ENCODE results near the gene NSD2.

The NSD2 gene

DNA sequence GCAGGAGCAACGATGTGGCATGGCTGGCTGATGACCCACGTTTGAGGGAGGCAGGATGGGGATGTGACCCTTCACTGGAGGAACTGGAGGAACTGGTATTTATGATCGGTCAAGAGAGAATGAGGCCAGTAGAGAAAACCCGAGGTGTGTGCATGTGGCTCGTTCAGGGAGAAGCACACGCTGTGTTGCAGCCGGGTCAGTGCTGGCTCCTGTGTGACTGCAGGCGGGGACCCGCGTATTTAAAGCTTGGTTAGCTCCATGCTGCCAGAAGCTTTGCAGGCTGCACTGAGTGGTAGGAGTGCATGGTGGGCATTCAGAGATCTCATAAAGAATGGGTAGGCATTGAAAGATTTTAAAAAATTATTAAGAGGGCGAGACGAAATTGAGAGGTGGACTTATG lies 85.4 kb downstream of the NSD2 start (continued):
- TF ChIP-seq BCL11B (tag by site-specific recombination; IDR thresholded peaks at IDR 0.05; ENCODE audit: low read depth) (no peak), ZNF341 (tag by site-specific recombination; IDR thresholded peaks at IDR 0.05; ENCODE audit: low read depth) (no peak), ZNF366 (tag by site-specific recombination; conservative IDR thresholded peaks at IDR 0.05) (no peak), ZXDB (tag by site-specific recombination; IDR thresholded peaks at IDR 0.05) (no peak), ZNF221 (tag by site-specific recombination; IDR thresholded peaks at IDR 0.05; ENCODE audit: borderline replicate concordance) (no peak)
- TF ChIP-seq, protein P1, sequence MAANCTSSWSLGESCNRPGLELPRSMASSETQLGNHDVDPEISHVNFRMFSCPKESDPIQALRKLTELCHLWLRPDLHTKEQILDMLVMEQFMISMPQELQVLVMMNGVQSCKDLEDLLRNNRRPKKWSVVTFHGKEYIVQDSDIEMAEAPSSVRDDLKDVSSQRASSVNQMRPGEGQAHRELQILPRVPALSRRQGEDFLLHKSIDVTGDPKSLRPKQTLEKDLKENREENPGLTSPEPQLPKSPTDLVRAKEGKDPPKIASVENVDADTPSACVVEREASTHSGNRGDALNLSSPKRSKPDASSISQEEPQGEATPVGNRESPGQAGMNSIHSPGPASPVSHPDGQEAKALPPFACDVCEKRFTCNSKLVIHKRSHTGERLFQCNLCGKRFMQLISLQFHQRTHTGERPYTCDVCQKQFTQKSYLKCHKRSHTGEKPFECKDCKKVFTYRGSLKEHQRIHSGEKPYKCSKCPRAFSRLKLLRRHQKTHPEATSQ (tag by site-specific recombination; IDR thresholded peaks at IDR 0.05): no peak
- TF ChIP-seq, protein P2, sequence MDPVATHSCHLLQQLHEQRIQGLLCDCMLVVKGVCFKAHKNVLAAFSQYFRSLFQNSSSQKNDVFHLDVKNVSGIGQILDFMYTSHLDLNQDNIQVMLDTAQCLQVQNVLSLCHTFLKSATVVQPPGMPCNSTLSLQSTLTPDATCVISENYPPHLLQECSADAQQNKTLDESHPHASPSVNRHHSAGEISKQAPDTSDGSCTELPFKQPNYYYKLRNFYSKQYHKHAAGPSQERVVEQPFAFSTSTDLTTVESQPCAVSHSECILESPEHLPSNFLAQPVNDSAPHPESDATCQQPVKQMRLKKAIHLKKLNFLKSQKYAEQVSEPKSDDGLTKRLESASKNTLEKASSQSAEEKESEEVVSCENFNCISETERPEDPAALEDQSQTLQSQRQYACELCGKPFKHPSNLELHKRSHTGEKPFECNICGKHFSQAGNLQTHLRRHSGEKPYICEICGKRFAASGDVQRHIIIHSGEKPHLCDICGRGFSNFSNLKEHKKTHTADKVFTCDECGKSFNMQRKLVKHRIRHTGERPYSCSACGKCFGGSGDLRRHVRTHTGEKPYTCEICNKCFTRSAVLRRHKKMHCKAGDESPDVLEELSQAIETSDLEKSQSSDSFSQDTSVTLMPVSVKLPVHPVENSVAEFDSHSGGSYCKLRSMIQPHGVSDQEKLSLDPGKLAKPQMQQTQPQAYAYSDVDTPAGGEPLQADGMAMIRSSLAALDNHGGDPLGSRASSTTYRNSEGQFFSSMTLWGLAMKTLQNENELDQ (tag by site-specific recombination; IDR thresholded peaks at IDR 0.05; ENCODE audit: low read depth): no peak

DNA sequence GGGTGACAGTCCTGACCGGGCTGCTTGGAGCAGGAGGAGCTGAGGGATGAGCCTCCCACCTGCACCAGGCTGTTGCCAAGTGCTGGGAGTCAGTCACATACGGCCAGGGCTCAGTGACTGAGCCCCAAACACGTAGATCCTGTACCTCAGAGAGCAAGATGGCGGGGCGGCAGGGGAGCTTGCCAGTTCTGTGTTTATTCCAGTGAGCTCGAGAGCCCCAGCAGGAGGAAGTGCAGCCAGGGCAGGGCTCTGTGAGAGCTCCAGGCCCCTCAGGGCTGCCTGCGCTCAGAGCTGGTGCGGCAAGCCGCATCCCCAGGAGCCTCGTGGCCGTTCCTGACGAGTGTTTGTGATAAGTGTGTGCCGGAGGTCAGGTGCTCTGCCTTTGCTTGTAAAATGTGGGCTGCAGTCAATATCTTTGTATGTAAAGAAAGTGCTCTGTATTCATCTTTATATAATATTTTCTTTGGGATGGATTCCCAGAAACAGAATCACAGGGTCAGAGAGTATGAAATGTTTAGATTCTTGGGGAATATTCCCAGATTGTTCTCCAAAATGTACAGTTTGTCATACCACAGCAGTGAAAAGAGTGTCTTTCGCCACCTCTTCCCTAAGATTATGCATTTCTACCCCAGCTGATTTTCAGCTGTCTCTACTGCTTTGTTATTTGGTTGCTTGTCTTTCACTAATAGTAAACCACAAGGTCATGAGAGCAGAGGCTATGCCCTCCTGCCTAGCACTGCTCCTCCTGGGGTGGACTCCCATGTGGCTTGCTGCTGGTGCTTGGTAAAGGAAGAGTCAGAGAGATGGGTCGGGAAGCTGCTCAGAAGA lies 87.3 kb downstream of the NSD2 start:
- ChIA-PET POLR2A (no interaction called here), CTCF (interaction anchor here (0.6 kb wide), 1 partner anchor 15 kb away, joined by 3 read pairs; no protein-coding TSS in a partner anchor)
- Histone ChIP-seq H3K27ac (ENCODE audit: extremely low read depth, low read depth, low read length) (no peak overlapping the region), H3K9me3 (ENCODE audit: control insufficient read depth, insufficient read depth, low read depth, low read length) (no peaks in the 10 kb centered on the region), H3K4me1 (ENCODE audit: control insufficient read depth, insufficient read depth, low read length) (no peaks in the 10 kb centered on the region), H3K36me3 (ENCODE audit: control insufficient read depth in 2 of 2, insufficient read depth in 1 of 2, low read length in 2 of 2) (peaks cover 15 to 96% of the 10 kb centered on the region in 2 experiments), H3K4me3 (ENCODE audit: low read depth, low read length) (no peak overlapping the region)
- TF ChIP-seq ZNF707 (tag by site-specific recombination; IDR thresholded peaks at IDR 0.05) (no peak), MEIS1 (CRISPR knock-in tag; IDR thresholded peaks at IDR 0.05; ENCODE audit: borderline replicate concordance) (no peak), ZNF529 (tag by site-specific recombination; IDR thresholded peaks at IDR 0.05; ENCODE audit: insufficient replicate concordance) (no peak), ZNF416 (tag by site-specific recombination; IDR thresholded peaks at IDR 0.05) (no peak)

DNA sequence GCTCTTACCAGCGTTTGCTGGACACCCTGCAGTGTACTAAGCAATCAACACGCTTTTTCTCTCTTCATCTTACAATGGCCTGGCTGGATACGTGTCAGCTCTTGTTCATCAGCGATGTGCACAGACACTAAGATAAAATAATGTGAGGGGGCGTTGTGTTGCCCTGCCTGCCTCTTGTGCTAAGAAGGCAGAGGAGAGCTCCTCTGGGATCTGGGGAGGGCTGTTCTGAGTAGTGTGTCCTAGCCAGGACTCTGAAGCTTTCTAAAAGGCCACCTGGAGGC lies 87.9 kb downstream of the NSD2 start:
- CTCF ChIA-PET: no interaction called here
- POLR2A ChIA-PET: no interaction called here

More for the DNA sequence above, 87.9 kb downstream of the NSD2 start:
- H3K36me3 ChIP-seq (ENCODE audit: control insufficient read depth in 2 of 2, insufficient read depth in 1 of 2, low read length in 2 of 2): peaks cover 15 to 97% of the 10 kb centered on the region in 2 experiments
- no peak overlapping the region for H3K27ac ChIP-seq (ENCODE audit: extremely low read depth, low read depth, low read length)
- no peak for TF ChIP-seq SCRT1 (tag by site-specific recombination; IDR thresholded peaks at IDR 0.05; ENCODE audit: borderline replicate concordance)
- TF ChIP-seq HOXA7 (CRISPR knock-in tag; IDR thresholded peaks at IDR 0.05; ENCODE audit: borderline replicate concordance): no peak
- no peak for TF ChIP-seq ZSCAN23 (tag by site-specific recombination; IDR thresholded peaks at IDR 0.05)
- TF ChIP-seq ZNF112 (tag by site-specific recombination; IDR thresholded peaks at IDR 0.05): no peak
- no peak for TF ChIP-seq ZNF549 (tag by site-specific recombination; IDR thresholded peaks at IDR 0.05)
- TF ChIP-seq, protein P3, sequence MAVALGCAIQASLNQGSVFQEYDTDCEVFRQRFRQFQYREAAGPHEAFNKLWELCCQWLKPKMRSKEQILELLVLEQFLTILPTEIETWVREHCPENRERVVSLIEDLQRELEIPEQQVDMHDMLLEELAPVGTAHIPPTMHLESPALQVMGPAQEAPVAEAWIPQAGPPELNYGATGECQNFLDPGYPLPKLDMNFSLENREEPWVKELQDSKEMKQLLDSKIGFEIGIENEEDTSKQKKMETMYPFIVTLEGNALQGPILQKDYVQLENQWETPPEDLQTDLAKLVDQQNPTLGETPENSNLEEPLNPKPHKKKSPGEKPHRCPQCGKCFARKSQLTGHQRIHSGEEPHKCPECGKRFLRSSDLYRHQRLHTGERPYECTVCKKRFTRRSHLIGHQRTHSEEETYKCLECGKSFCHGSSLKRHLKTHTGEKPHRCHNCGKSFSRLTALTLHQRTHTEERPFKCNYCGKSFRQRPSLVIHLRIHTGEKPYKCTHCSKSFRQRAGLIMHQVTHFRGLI (tag by site-specific recombination; IDR thresholded peaks at IDR 0.05): no peak
- TF ChIP-seq, protein P4, sequence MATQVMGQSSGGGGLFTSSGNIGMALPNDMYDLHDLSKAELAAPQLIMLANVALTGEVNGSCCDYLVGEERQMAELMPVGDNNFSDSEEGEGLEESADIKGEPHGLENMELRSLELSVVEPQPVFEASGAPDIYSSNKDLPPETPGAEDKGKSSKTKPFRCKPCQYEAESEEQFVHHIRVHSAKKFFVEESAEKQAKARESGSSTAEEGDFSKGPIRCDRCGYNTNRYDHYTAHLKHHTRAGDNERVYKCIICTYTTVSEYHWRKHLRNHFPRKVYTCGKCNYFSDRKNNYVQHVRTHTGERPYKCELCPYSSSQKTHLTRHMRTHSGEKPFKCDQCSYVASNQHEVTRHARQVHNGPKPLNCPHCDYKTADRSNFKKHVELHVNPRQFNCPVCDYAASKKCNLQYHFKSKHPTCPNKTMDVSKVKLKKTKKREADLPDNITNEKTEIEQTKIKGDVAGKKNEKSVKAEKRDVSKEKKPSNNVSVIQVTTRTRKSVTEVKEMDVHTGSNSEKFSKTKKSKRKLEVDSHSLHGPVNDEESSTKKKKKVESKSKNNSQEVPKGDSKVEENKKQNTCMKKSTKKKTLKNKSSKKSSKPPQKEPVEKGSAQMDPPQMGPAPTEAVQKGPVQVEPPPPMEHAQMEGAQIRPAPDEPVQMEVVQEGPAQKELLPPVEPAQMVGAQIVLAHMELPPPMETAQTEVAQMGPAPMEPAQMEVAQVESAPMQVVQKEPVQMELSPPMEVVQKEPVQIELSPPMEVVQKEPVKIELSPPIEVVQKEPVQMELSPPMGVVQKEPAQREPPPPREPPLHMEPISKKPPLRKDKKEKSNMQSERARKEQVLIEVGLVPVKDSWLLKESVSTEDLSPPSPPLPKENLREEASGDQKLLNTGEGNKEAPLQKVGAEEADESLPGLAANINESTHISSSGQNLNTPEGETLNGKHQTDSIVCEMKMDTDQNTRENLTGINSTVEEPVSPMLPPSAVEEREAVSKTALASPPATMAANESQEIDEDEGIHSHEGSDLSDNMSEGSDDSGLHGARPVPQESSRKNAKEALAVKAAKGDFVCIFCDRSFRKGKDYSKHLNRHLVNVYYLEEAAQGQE (tag by site-specific recombination; IDR thresholded peaks at IDR 0.05): no peak
- TF ChIP-seq SP2 (tag by site-specific recombination; IDR thresholded peaks at IDR 0.05): no peak
- TF ChIP-seq ZNF302 (tag by site-specific recombination; IDR thresholded peaks at IDR 0.05; ENCODE audit: low read depth): no peak
- no peak for TF ChIP-seq ZBTB48 (tag by site-specific recombination; IDR thresholded peaks at IDR 0.05)
- no peak for TF ChIP-seq BCL11A (tag by site-specific recombination; IDR thresholded peaks at IDR 0.05; ENCODE audit: low read depth)
- no peaks in the 10 kb centered on the region for H3K4me1 ChIP-seq (ENCODE audit: control insufficient read depth, insufficient read depth, low read length)
- no peak overlapping the region for H3K4me3 ChIP-seq (ENCODE audit: low read depth, low read length)
- H3K9me3 ChIP-seq (ENCODE audit: control insufficient read depth, insufficient read depth, low read depth, low read length): no peaks in the 10 kb centered on the region
